IPS-18c (cell line): ENCODE results near the gene PADI3.
"Not testable (repeated sequence)": the region's sequence is repeated elsewhere in the genome, so short reads cannot be mapped to it uniquely, and the experiment has no call there.

ENCODE experiments used
- H3K4me3 ChIP-seq: 2 replicates; pipeline ENCODE4 v1.7.0; 2013; ENCODE audit warnings: low read depth, mild to moderate bottlenecking, low read length, moderate library complexity; ENCODE audit not compliant: insufficient read depth
- H3K9me3 ChIP-seq: one replicate; pipeline ENCODE4 v1.6.1; 2013; ENCODE audit warnings: mild to moderate bottlenecking, low read length, moderate library complexity; ENCODE audit not compliant: control insufficient read depth, insufficient read depth

Gene PADI3

DNA sequence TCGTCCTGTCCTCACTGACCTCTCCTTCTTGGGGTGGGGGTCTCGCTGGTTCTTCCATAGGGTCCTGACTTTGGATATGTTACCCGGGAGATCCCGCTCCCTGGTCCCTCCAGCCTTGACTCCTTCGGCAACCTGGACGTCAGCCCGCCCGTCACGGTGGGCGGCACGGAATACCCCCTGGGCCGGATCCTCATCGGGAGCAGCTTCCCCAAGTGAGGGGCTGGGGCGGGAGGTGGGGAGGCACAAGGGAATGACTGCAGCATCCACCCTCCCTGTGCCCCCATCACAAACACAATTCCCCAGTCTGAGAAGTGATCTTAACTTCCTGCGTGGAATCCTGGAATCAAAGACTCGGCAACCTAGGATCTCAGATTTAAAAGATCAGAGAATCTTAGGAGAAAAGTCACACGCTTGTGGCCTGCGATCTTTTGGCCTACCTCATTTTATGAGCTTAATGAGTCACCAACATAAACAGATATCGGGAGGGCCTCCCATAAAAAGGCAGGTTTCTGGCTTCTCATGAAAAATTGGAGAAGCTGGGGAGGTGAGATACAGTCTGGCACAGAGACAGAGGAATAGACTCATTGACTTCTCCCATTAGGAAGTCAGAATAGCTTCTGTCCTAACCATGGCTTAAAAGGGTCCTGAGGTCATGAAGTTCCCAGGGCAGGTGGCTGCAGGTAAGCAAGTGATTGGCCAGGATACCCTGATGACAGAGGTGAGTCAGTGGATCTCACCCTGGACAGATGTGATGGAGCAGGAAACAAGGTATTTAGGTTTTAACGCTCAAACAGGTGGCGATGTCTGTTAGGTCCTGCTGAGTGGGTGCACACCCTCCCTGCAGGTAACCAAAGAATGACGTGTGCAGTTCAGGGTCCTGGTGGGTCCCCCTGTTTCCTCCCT is 15.9 kb upstream of the PADI3 start:
- H3K9me3 ChIP-seq = no peaks in the 10 kb centered on the region
- no peak overlapping the region for H3K4me3 ChIP-seq

DNA sequence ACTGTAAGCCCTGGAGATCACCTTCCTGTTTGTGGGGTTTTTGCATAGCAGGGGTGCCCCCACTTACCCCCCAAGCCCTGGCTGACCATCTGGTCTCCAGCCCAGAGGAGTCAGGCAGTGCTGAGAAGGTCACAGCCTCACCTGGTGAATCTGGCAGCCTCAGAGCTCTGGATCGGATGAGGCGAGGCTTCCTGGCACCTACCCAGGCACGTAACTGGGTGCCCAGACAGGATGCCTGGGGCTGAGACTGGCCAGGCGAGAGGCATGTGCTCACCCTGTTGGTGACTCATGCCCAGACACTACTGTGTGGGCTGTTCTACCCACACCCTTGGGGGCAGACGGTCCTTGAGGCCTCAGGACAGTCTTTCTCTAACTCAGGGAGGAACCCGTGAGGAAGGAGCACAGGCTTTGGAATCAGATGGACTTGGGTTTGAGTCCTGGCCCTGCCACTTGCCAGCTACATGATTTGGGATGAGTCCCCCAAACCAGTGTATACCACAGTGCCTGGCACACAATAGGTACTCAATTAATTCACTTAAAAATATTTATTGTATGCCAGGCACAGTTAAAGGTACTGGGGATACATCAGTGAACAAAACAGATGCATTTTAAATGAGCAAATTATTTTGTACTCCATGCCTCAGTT is 15.1 kb upstream of the PADI3 start:
- Histone ChIP-seq H3K4me3 (no peak overlapping the region), H3K9me3 (no peaks in the 10 kb centered on the region)

DNA sequence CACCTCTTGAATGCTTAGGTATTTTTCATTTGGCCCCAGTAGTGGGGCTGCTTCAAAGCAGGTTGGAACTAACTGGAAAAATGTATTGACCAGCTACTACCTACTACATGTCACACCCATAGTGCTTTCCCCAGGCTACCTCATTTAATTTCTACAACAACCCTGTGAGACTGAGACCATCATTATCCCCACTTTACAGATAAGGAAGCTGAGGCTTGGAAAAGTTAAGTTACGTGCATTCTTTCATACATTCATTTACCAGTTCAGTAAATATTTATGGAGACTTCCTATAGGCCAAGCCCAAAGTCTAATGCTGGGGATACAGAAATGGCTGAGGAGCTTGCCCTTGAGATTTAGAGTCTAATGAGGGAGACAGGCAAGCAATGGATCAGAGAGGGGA is 14.5 kb upstream of the PADI3 start:
- Histone ChIP-seq H3K9me3 (no peaks in the 10 kb centered on the region), H3K4me3 (no peak overlapping the region)

DNA sequence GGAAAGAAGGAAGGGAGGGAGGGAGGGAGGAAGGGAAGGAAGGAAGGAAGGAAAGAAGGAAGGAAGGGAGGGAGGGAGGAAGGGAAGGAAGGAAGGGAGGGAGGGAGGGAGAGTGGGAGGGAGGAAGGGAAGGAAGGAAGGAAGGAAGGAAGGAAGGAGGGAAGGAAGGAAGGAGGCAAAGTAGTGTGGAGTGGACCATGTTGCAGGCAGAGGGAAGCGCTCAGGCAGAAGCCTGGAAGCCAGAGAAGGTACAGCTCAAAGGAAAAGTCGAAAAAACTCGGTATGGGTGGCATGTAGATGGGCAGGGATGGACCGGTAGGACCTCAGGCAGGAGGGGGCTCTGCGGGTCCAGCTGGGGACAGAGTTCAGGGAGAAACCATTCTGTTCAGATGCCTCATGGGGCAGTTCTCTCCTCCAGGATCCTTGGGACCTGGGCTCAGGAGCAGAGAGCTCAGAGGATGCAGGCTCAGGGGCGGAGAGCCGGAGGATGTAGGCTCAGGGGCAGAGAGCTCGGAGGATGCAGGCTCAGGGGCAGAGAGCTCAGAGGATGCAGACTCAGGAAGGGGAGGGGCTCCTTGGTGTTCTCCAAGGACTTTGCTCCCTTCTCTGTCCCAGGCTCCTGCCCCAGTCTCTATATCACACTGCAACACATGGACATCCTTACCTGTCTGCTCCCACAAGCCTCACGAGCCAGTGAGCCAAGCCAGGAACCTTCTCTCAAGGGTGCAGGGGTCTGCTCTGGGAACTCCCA is 13.6 kb upstream of the PADI3 start:
- Histone ChIP-seq H3K4me3 (no peak overlapping the region), H3K9me3 (no peaks in the 10 kb centered on the region)

GRCh38 chr1:17236779-17237560 is 11.9 kb upstream of the PADI3 start:
- Histone ChIP-seq H3K9me3 (no peaks in the 10 kb centered on the region), H3K4me3 (no peak overlapping the region)

DNA sequence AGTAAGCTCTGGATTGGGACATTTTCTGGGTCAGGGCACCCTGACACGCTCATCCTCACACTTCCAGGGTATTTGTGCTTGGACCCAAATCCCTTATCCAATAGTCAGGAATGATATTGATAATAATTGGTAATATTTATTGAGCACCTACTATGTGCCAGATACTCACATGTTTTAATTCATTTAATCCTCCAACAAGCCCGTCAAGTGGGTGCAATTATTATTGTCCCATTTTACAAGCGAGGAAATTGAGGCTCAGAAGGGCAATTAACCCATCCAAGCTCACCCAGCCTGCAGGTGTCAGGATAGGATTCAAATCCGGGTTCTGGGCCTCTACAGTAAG is 11.4 kb upstream of the PADI3 start:
- Histone ChIP-seq H3K9me3 (no peaks in the 10 kb centered on the region), H3K4me3 (no peak overlapping the region)

- Histone ChIP-seq H3K4me3 (no peak overlapping the region), H3K9me3 (no peaks in the 10 kb centered on the region)
Observed at GRCh38 chr1:17239420-17239819, 9.5 kb upstream of the PADI3 start.

GRCh38 chr1:17241011-17241779 is 7.7 kb upstream of the PADI3 start:
- peak overlapping the region; percentile 16; the same call in 1 of the 2 replicates for H3K4me3 ChIP-seq
- not testable (repeated sequence) for H3K9me3 ChIP-seq

- H3K4me3 ChIP-seq = not testable (repeated sequence)
Observed at GRCh38 chr1:17241780-17242074, 7.2 kb upstream of the PADI3 start.

DNA sequence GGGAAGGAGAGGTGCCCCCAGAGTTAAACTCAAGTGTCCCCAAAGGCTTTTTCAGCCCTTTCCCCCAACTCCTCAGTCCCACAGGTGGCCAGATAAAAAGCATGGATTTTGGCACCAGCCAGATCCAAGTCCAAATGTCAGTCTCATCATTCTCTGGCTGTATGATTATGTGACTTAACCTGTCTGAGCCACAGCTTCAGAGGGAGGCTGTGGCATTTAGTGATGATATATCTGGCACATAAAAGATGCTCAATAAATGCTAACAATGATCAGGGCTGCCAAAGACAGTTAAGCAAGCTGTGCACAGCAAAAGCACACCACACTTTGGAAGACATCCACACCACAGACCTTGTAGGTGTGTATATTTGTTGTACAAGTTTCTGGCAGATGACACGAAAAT is 5.6 kb upstream of the PADI3 start:
- no peaks in the 10 kb centered on the region for H3K9me3 ChIP-seq

More at GRCh38 chr1:17241780-17242074, 7.2 kb upstream of the PADI3 start:
- not testable (repeated sequence) for H3K9me3 ChIP-seq

DNA sequence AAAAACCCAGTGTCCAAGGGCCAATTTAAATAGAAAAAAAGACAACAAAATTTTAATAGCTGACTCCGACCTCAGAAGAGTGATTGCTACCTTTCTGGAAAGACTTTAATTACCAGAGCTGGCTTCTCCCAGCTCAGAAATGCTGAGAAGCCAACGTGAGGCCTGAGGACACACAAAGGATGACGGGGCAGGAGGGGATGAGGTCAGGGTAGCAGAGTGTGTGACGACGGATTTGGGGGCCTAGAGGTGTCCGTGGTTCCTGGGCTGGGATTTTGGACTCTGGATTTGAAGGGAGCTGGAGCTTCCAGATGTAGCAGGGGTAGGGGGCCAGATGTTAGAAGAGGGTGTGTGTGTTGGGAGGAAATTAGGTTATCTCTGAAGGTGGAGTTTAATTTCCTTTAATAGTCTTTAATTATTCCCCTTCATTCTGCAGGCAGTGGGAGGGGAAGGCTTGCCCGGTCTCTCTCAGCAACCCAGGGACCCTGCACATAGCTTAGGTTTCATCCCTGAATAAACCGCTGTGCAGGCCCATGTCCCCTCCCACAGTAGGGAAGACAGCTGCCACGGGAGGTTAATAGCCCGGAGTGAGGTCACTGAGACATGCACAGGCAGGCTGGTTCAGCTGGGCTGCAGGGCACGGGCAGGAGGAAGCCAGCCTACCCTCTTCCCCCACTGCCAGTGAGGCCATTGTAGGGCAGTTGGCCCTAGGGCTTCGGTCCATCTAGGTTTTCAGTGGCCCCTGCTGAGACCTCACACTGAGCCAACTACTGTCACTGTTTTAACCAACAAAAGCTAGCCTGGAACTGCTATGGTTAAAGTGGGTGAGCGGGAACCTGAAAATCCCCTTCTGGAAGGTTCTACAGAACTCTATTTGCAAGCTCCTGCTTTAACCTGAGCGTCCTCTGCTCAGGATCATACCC is 3.8 kb upstream of the PADI3 start:
- H3K9me3 ChIP-seq = no peaks in the 10 kb centered on the region
- H3K4me3 ChIP-seq = no peak overlapping the region

More for the DNA sequence above, 5.6 kb upstream of the PADI3 start:
- H3K4me3 ChIP-seq = no peak overlapping the region

- no peak overlapping the region for H3K4me3 ChIP-seq
- no peaks in the 10 kb centered on the region for H3K9me3 ChIP-seq
Observed at GRCh38 chr1:17245816-17246325, 3.0 kb upstream of the PADI3 start.

GRCh38 chr1:17246971-17247370 is 1.9 kb upstream of the PADI3 start:
- Histone ChIP-seq H3K9me3 (no peaks in the 10 kb centered on the region), H3K4me3 (no peak overlapping the region)

- no peak overlapping the region; the same call in 1 of the 2 replicates for H3K4me3 ChIP-seq
Observed at GRCh38 chr1:17250601-17251000, 1.7 kb downstream of the PADI3 start.

DNA sequence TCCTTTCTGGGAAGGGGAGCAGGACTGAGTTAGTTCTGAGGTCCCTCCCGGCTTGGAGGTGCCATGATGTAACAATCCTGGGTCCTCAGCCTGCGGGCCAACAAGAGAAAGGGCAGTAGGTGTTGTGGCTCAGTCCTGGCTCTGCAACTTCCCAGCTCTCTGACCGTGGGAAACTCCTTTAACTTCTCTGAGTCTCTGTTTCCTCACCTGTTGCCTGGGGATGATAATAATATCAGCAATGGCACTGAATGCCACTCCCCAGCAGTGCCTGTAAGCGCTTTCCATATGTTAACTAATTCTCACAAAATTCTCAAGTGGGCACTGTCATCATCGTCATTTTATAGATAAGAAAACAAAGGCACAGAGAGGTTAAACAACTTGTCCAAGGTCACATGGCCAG is 2.3 kb downstream of the PADI3 start:
- H3K9me3 ChIP-seq = no peaks in the 10 kb centered on the region

More at GRCh38 chr1:17250601-17251000, 1.7 kb downstream of the PADI3 start:
- H3K9me3 ChIP-seq = no peaks in the 10 kb centered on the region

More for the DNA sequence above, 2.3 kb downstream of the PADI3 start:
- H3K4me3 ChIP-seq = no peak overlapping the region
